ENCODE results near the gene RANBP1. TPM values are rescaled to one million over a fixed set of nuclear protein-coding genes. Genes with fewer than 3 reads are reported as not detected.

The RANBP1 gene
- total and polyA plus RNA-seq, 2 donors (not counting 1 experiment from before 2014, with no cell fraction given), result 67.0 to 77.6 TPM

DNA sequence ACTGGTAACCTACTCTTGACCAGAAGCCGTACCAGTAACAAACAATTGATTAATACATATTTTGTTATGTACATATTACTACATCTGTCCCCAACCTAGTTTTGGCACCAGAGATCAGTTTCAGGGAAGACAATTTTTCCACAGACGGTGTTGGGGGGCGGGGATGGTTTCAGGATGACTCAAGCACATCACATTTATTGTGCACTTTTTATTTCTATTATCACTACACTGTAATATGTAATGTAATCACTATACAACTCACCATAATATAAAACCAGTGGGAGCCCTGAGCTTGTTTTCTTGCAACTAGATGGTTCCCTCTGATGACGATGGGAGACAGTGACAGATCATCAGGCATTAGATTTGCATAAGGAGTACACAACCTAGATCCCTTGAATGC is 20.4 kb upstream of the RANBP1 start:
- intact Hi-C loops (cut with micrococcal nuclease), result no loop called here
- ChIA-PET CTCF (no interaction called here), POLR2A (no interaction called here)
- no peak overlapping the region for H3K27ac ChIP-seq (ENCODE audit: low read length in 2 of 2)
- Mint-ChIP-seq H3K9me3 (ENCODE audit: insufficient read depth) (no peaks in the 10 kb centered on the region), H3K4me3 (no peak overlapping the region), H3K4me1 (no peaks in the 10 kb centered on the region), H3K27me3 (no peaks in the 10 kb centered on the region), H3K27ac (no peak overlapping the region)
- no peak for ATAC-seq (ENCODE audit: low read depth)
- no peak overlapping the region for H2AFZ ChIP-seq (ENCODE audit: insufficient read depth, low read depth, low read length, poor library complexity, severe bottlenecking)
- no peaks in the 10 kb centered on the region for H3K27me3 ChIP-seq (replicated peaks in 1 of 4; ENCODE audit: control extremely low read depth in 1 of 4, control insufficient read depth in 3 of 4, insufficient read depth in 4 of 4, low read length in 3 of 4)
- WGBS (ENCODE audit: insufficient coverage), result 100% methylated on average over 1 of the region's 4 CpGs
- H3K79me2 ChIP-seq (ENCODE audit: control insufficient read depth, insufficient read depth, low read length), result no peaks in the 10 kb centered on the region
- no peak overlapping the region for H3K4me2 ChIP-seq (replicated peaks; ENCODE audit: low read depth, low read length, poor library complexity, severe bottlenecking)
- peaks cover 3 to 51% of the 10 kb centered on the region in 2 experiments for H3K36me3 ChIP-seq (replicated peaks in 1 of 2; ENCODE audit: control extremely low read depth in 1 of 2, control insufficient read depth in 1 of 2, extremely low read depth in 1 of 2, insufficient read depth in 2 of 2, low read length in 1 of 2)
- TF ChIP-seq CTCF (IDR thresholded peaks at IDR 0.05) (no peak), EZH2 (IDR thresholded peaks at IDR 0.05; ENCODE audit: borderline replicate concordance, insufficient read depth, low read depth, low read length, poor library complexity, severe bottlenecking) (no peak)
- no peaks in the 10 kb centered on the region for H3K9me3 ChIP-seq (ENCODE audit: control extremely low read depth in 1 of 3, control insufficient read depth in 2 of 3, insufficient read depth in 1 of 3, low read length in 2 of 3)
- H3K4me3 ChIP-seq (ENCODE audit: control extremely low read depth in 1 of 5, extremely low read depth in 1 of 5, insufficient read depth in 1 of 5, low read depth in 2 of 5, low read length in 4 of 5), result no peak overlapping the region
- DNase-seq, result no peak
- H4K20me1 ChIP-seq (ENCODE audit: control insufficient read depth, insufficient read depth, low read length, poor library complexity, severe bottlenecking), result no peaks in the 10 kb centered on the region
- H3K4me1 ChIP-seq (ENCODE audit: control insufficient read depth in 2 of 2, insufficient read depth in 2 of 2, low read length in 2 of 2), result no peaks in the 10 kb centered on the region
- no peak overlapping the region for H3K9ac ChIP-seq (ENCODE audit: low read length)

DNA sequence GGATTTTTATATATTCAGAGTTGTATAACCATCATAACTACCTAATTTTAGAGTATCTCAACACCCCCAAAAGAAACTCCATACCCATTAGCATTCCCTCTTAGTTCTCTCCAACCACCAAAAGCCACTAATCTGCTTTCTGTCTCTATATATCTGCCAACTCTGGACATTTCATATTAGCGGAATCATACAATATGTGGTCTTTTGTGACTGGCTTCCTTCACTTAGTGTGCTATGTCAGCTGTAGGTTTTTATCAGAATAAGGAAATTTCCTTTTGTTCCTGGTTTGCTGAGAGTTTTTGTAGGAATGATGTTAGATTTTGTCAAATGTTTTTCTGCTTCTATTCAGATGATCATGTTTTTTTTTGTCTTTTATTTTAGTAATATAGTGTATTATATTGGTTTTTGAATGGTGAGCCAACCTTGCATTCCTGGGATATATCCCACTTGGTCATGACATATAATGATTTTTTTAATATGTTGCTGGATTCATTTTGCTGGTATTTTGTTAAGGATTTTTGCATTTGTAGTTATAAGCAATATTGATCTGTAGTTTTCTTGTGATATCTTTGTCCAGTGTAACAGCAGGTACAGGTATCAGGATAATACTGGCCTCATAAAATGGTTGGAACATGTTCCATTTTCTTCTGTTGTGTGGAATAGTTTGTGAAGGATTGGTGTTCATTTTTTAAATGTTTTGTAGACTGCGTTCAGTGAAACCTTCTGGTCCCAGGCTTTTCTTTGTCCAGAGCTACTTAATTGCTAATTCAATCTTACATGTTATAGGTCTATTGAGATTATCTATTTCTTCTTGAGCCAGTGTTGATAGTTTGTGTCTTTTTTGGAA is 19.1 kb upstream of the RANBP1 start:
- no peaks in the 10 kb centered on the region for H3K27me3 Mint-ChIP-seq
- no CpG with 5 or more reads among the region's 2 CpGs for WGBS (ENCODE audit: insufficient coverage)
- Histone ChIP-seq H3K36me3 (replicated peaks in 1 of 2; ENCODE audit: control extremely low read depth in 1 of 2, control insufficient read depth in 1 of 2, extremely low read depth in 1 of 2, insufficient read depth in 2 of 2, low read length in 1 of 2) (peaks cover 2 to 43% of the 10 kb centered on the region in 2 experiments), H4K20me1 (ENCODE audit: control insufficient read depth, insufficient read depth, low read length, poor library complexity, severe bottlenecking) (no peaks in the 10 kb centered on the region), H3K4me2 (replicated peaks; ENCODE audit: low read depth, low read length, poor library complexity, severe bottlenecking) (no peak overlapping the region), H3K4me3 (ENCODE audit: control extremely low read depth in 1 of 5, extremely low read depth in 1 of 5, insufficient read depth in 1 of 5, low read depth in 2 of 5, low read length in 4 of 5) (no peak overlapping the region), H3K9me3 (ENCODE audit: control extremely low read depth in 1 of 3, control insufficient read depth in 2 of 3, insufficient read depth in 1 of 3, low read length in 2 of 3) (no peaks in the 10 kb centered on the region), H2AFZ (ENCODE audit: insufficient read depth, low read depth, low read length, poor library complexity, severe bottlenecking) (no peak overlapping the region), H3K27me3 (replicated peaks in 1 of 4; ENCODE audit: control extremely low read depth in 1 of 4, control insufficient read depth in 3 of 4, insufficient read depth in 4 of 4, low read length in 3 of 4) (no peaks in the 10 kb centered on the region), H3K4me1 (ENCODE audit: control insufficient read depth in 2 of 2, insufficient read depth in 2 of 2, low read length in 2 of 2) (no peaks in the 10 kb centered on the region), H3K27ac (ENCODE audit: low read length in 2 of 2) (no peak overlapping the region), H3K9ac (ENCODE audit: low read length) (no peak overlapping the region), H3K79me2 (ENCODE audit: control insufficient read depth, insufficient read depth, low read length) (no peaks in the 10 kb centered on the region)
- DNase-seq (no peak), ATAC-seq (ENCODE audit: low read depth) (no peak)
- TF ChIP-seq EZH2 (IDR thresholded peaks at IDR 0.05; ENCODE audit: borderline replicate concordance, insufficient read depth, low read depth, low read length, poor library complexity, severe bottlenecking), result no peak
- no peak for TF ChIP-seq CTCF (IDR thresholded peaks at IDR 0.05)
- no peaks in the 10 kb centered on the region for H3K4me1 Mint-ChIP-seq
- H3K9me3 Mint-ChIP-seq (ENCODE audit: insufficient read depth), result no peaks in the 10 kb centered on the region
- ChIA-PET CTCF (no interaction called here), POLR2A (no interaction called here)
- H3K27ac Mint-ChIP-seq, result no peak overlapping the region
- intact Hi-C loops (cut with micrococcal nuclease), result no loop called here
- H3K4me3 Mint-ChIP-seq, result no peak overlapping the region
